Measurements from ENCODE around the gene MNAT1.

MNAT1 gene

DNA sequence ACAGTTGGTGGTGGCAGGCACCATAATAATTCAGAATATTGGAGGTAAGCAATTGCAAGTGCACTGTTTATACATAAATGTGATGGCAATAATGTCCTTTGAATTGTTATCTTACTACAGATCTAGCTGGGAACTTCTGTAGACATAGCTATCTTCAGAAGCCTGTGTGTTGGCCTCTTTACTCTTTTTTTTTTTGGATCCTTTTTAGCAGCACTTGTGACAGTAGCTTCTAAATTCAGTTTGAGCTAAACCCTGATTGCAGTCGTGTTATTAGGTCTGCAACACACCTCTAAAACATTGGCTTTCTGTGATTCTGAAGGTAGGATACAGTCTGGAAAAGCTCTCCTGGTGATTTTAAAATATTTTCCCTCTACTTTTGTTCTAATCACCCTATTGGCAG, 285.0 kb downstream of the MNAT1 start:
- H3K4me3 ChIP-seq (ENCODE audit: low read depth, low read length): no peak overlapping the region

Measured in iPS-11a (cell line).